CD4-positive, alpha-beta T cell (primary cell): ENCODE measurements around the gene USP47. TPM values are rescaled to one million over a fixed set of nuclear protein-coding genes. Genes with fewer than 3 reads are reported as not detected.

Experiments used
- ATAC-seq: fragments of 200-7000 bp; cut with Tn5 transposase; one replicate; pipeline ENCODE4 v1.10.0; 2022; ENCODE audit warnings: mild to moderate bottlenecking; ENCODE audit not compliant: poor library complexity
- CTCF ChIA-PET: fragments of 350-600 bp; sonication (Branson Sonifier 250); formaldehyde crosslinking; loops from one replicate; lab custom pipeline; 2021; ENCODE audit warnings: antibody characterized with exemption, inconsistent platforms; lab: Charles Lee
- POLR2A ChIA-PET: fragments of 350-600 bp; sonication (Branson Sonifier 250); formaldehyde crosslinking; loops from one replicate; lab custom pipeline; 2021; ENCODE audit warnings: antibody characterized with exemption, inconsistent platforms; lab: Charles Lee
- DNase-seq, 14 experiments: peaks; one replicate each; pipeline ENCODE4 v3.0.0-alpha.2; 2013 to 2020; ENCODE audit warnings: mixed read lengths in 2 of 14
- H3K27ac ChIP-seq, 2 donors: one replicate each; pipeline versions ENCODE4 v1.5.1 to v1.7.0; 2013; ENCODE audit warnings: low read length in 2 of 2, low read depth in 1 of 2, mild to moderate bottlenecking in 1 of 2
- H3K27me3 ChIP-seq, 2 experiments: 1 replicate in 1 of 2; 2 replicates in 1 of 2; pipeline versions ENCODE4 v1.6.1 to v1.7.0; 2013; ENCODE audit warnings: low read length in 2 of 2, control low read depth in 1 of 2, mild to moderate bottlenecking in 1 of 2, moderate library complexity in 1 of 2; ENCODE audit not compliant: insufficient read depth in 2 of 2, control insufficient read depth in 1 of 2
- H3K36me3 ChIP-seq: one replicate; pipeline ENCODE4 v1.6.1; 2013; ENCODE audit warnings: low read length, control low read depth; ENCODE audit not compliant: insufficient read depth
- H3K4me1 ChIP-seq: one replicate; pipeline ENCODE4 v1.6.1; 2013; ENCODE audit warnings: low read length, control low read depth; ENCODE audit not compliant: insufficient read depth
- H3K4me3 ChIP-seq: one replicate; pipeline ENCODE4 v1.5.1; 2013; ENCODE audit warnings: mild to moderate bottlenecking, low read length, moderate library complexity
- H3K9me3 ChIP-seq, 2 experiments: 1 replicate in 1 of 2; 2 replicates in 1 of 2; pipeline versions ENCODE4 v1.6.1 to v1.7.0; 2013; ENCODE audit warnings: low read length in 2 of 2, mild to moderate bottlenecking in 2 of 2, control low read depth in 1 of 2, moderate library complexity in 1 of 2; ENCODE audit not compliant: control insufficient read depth in 1 of 2, insufficient read depth in 1 of 2
- H3K27ac Mint-ChIP-seq: one replicate; pipeline ENCODE4 v1.8.0; 2020; ENCODE audit warnings: mixed read lengths
- H3K27me3 Mint-ChIP-seq: one replicate; pipeline ENCODE4 v1.8.0; 2021; ENCODE audit warnings: mixed read lengths
- H3K36me3 Mint-ChIP-seq: one replicate; pipeline ENCODE4 v1.8.0; 2021; ENCODE audit warnings: low read depth, mixed read lengths
- H3K4me1 Mint-ChIP-seq: one replicate; pipeline ENCODE4 v1.8.0; 2021; ENCODE audit warnings: low read depth, mixed read lengths
- H3K4me3 Mint-ChIP-seq: one replicate; pipeline ENCODE4 v1.8.0; 2020; ENCODE audit warnings: mild to moderate bottlenecking, mixed read lengths
- H3K9me3 Mint-ChIP-seq: one replicate; pipeline ENCODE4 v1.8.0; 2020; ENCODE audit warnings: mixed read lengths
- intact Hi-C, 2 experiments: fragments of 100-400 bp; cut with DNase I in 1 of 2; cut with micrococcal nuclease in 1 of 2; formaldehyde crosslinking; loops; one replicate each; pipeline versions ENCODE4 v1.15.1 to v1.9.0; 2023 to 2025; cut with DNase I, micrococcal nuclease
- total RNA-seq, 174 experiments: library from RNA in 2 of 174; stranded (reverse) in 2 of 174; gene quantifications; one replicate each; pipeline ENCODE4 v1.2.3 and lab custom pipeline; 2021 to 2026
- TF ChIP-seq, protein P1 (sequence below): fragments of 200-600 bp; IDR thresholded peaks from one replicate; pipeline ENCODE4 v1.8.0; 2022; ENCODE audit warnings: antibody characterized with exemption, mild to moderate bottlenecking

Gene USP47
- total RNA-seq, 2 experiments from 2014 or later, result 97.0 to 100 TPM

DNA sequence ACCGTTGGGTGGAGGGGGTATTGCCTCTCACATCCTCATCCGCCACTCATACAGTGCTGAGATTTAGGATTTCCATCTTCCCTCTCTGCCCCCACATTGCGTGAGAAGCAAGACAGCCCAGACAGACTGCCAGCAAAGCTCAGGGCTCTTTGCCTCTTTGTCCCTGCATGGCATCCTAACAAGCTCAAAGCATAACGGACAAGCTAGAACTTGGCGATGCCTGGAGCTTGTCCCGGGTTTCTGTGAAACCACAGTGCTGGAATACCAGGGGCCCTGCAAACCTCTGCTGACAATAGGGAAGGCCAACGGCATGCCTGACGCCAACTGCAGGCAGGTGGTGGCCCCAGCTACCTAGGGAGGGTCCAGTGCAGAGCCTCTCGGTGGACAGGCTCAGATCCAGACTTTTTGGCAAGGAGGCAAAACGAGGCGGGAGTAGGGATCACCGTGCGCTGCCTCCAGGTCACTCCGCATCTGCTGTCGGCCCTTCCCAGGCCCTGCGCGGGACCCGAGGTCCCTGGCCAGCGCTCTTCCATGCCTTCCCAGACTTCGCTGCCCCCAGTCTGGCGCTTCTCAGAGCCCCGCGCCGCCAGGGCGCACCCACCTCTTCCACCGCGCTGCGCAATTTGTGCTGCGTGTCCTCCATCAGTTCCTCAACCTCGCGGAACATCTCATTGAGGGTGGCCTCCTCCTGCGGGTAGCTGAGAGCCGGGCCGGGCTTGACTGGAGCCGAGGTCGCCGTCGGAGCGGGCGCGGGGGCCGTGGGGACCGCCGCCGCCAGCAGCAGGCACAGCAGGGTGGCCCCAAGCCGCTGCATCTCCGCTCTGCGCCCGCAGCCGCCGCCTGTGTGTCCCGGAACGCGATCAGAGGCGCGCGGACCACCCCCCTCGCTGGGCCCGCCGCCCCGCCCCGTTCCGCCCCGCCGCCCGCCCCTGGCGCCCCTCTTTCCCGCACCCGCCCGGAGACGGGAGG is 166.3 kb downstream of the USP47 start, which contains the start of gene DKK3:
DKK3 (minus strand) TSS at position 858 of the 969 bp plus-strand sequence; CDS start at position 814, 44 bp downstream.
- intact Hi-C loops, result no loop called here
- DNase-seq (peak in 2 of 14 experiments; percentile 15 to 17), ATAC-seq (peak; percentile 26)
- Histone ChIP-seq H3K27me3 (peaks cover 43 to 68% of the 10 kb centered on the region in 2 experiments), H3K4me3 (peak within 1 kb of the TSS; percentile 40), H3K9me3 (no peaks in the 10 kb centered on the region), H3K36me3 (no peaks in the 10 kb centered on the region), H3K4me1 (peaks cover 13% of the 10 kb centered on the region), H3K27ac (no peak within 1 kb of the TSS)
- no peaks in the 10 kb centered on the region for H3K9me3 Mint-ChIP-seq
- H3K27ac Mint-ChIP-seq, result no peak within 1 kb of the TSS
- H3K27me3 Mint-ChIP-seq, result peaks cover 90% of the 10 kb centered on the region
- peaks cover 12% of the 10 kb centered on the region for H3K4me1 Mint-ChIP-seq
- CTCF ChIA-PET, result no interaction called here
- H3K4me3 Mint-ChIP-seq, result peak within 1 kb of the TSS; percentile 77
- no peaks in the 10 kb centered on the region for H3K36me3 Mint-ChIP-seq
- TF ChIP-seq, protein P1, sequence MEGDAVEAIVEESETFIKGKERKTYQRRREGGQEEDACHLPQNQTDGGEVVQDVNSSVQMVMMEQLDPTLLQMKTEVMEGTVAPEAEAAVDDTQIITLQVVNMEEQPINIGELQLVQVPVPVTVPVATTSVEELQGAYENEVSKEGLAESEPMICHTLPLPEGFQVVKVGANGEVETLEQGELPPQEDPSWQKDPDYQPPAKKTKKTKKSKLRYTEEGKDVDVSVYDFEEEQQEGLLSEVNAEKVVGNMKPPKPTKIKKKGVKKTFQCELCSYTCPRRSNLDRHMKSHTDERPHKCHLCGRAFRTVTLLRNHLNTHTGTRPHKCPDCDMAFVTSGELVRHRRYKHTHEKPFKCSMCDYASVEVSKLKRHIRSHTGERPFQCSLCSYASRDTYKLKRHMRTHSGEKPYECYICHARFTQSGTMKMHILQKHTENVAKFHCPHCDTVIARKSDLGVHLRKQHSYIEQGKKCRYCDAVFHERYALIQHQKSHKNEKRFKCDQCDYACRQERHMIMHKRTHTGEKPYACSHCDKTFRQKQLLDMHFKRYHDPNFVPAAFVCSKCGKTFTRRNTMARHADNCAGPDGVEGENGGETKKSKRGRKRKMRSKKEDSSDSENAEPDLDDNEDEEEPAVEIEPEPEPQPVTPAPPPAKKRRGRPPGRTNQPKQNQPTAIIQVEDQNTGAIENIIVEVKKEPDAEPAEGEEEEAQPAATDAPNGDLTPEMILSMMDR, result no peak
- POLR2A ChIA-PET, result interaction anchor here (0.9 kb wide), 1 partner anchor 13 kb away, joined by 3 read pairs; no protein-coding TSS in a partner anchor

Other genes with a start within 250 kb of the USP47 start
- gene GALNT18, start 220.0 kb upstream of the USP47 start, total RNA-seq, result under 1 TPM in 1 of 2 experiments, not detected in 1; 0.08 TPM
- gene DKK3, start 166.7 kb downstream of the USP47 start, total RNA-seq, result under 1 TPM; 0.61 to 0.71 TPM